A204.1 (cell line): ENCODE data around the gene TENM3.
"Not testable (repeated sequence)": the region's sequence is repeated elsewhere in the genome, so short reads cannot be mapped to it uniquely, and the experiment has no call there.

Experiments used
- FAIRE-seq: peaks from 2 replicates; lab custom pipeline; 2012; peaks lifted over from hg19 to GRCh38; lab: Jason Lieb, UNC

The TENM3 gene

DNA sequence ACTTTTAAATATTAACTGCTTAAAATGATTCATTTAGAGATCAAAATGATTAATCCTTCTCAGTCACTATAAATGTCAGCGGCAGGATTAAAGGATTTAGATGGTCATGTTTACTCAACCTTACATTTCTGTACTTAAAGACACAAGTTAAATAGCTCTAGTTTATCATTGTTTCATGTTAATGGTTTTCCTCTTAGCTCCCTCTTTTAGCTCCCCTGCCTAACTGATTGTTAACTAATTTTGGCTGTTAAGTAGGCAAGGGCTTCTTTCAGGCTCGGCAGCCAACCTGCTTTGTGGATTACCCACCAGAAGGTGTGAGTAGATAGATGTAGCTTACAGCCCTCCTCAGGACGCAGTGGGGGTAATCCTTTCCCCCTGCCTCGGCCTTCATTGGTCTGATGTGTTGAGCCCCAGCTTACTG is 96.0 kb downstream of the TENM3 start:
- no peak for FAIRE-seq

- no peak for FAIRE-seq
These were observed 100.3 kb downstream of the TENM3 start for GRCh38 chr4:182343453-182343852.

- FAIRE-seq, result no peak
These were observed 101.8 kb downstream of the TENM3 start for GRCh38 chr4:182344968-182345367.

- no peak for FAIRE-seq
These were observed 103.0 kb downstream of the TENM3 start for GRCh38 chr4:182346250-182346649.

GRCh38 chr4:182346675-182347375 is 103.6 kb downstream of the TENM3 start:
- FAIRE-seq, result no peak

DNA sequence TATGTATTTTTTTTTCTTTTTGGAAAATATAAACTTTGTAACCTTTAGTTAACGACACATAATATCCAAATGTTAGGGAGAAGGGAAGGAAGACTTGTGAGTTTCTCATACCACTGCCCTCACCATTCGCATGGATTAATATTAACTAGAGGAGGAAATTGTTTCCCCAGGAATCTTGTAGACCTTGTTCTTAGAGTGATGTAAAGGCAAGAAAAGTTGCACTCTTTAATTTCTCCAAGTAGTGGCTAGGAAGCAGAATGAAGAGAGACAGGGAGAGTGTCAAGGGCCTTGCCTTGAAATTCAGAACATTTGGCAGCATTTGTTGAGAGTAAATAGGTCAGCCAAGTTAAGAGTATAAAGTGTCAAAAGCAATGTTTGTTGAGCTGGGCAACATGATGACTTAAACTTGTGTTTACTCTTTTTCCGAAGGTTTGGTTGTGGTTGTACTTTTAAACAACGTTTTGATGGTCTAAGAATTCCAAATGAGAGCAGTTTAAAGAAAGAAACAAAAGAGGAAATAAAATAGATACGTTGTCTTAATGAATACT is 105.7 kb downstream of the TENM3 start:
- FAIRE-seq, result no peak

- FAIRE-seq, result no peak
These were observed 106.8 kb downstream of the TENM3 start for GRCh38 chr4:182350041-182350440.

DNA sequence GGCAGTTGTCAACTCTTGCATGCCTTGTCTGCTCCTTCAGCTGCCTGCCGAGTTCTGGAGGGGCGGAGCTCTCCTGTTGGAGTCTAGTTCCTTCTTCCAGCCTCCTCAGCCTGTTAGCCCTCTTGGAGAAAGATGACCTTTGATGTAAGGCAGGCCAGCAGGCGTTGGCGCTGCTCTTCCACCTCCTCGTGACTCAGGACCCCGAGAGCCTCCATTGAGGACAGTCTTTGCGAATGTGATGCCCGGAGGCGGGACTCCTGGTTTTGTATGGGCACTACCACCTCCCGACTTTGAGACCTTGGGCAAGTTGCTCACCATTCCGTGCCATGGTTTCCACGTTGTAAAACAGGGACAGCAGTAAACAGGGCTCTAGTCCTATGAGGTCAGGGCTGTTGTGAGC is 108.3 kb downstream of the TENM3 start:
- FAIRE-seq, result no peak

DNA sequence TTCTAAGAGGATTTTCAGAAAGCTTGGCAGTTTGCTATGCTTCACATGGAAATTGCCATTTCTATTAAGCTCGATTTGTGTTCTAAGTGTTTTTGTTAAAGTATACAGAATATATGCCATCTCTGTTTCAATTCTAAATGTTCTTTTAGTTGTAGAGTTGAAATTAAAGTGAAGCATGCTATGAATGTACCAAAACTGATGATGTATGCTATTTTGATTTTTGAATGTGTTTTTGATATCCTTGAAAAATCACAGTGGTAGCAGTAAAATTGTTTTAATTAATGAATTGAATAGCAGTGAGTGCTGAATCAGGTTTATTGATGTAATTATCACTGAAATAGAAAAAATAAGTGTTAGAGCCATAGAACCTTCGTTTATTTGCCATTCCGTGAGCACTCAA is 110.9 kb downstream of the TENM3 start:
- no peak for FAIRE-seq

DNA sequence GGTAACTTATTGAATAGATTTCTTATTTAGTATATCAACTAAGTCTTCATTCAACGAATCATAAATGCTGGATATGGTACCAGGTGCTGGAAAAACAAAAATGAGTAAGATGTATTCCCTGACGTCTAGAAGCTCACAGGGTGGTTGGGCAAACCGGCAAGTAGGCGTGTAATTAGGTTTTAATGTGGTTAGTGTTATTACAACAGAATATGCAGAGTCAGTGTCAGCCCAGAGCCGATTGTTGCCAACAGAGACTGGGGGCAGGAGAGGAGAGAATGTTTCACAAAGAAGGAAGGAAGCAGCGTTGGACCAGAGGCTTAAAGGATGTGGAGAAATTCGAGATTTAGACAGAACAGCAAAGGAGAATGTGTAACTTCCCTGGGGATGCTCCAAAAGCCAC is 111.7 kb downstream of the TENM3 start:
- FAIRE-seq, result no peak

GRCh38 chr4:182367153-182367552 is 124.0 kb downstream of the TENM3 start:
- no peak for FAIRE-seq

DNA sequence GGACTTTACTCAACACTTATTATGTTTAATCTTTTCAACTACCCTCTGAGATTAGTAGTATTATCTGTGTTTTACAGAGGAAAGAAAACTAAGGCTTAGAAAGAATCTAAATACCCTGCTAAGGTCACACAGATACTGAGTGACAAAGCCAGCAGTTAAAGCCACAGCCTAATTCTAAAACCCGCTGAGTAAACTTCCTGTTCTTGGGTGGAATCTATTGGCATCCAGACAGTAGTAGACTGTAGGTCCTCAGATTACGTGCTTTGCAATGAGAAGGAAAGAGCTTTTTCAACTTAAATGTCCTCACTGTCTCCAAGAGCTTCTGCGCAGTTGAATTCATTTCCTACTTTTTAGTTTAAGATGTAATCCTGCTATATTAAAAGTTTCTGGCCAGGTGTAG is 126.0 kb downstream of the TENM3 start:
- FAIRE-seq, result no peak

DNA sequence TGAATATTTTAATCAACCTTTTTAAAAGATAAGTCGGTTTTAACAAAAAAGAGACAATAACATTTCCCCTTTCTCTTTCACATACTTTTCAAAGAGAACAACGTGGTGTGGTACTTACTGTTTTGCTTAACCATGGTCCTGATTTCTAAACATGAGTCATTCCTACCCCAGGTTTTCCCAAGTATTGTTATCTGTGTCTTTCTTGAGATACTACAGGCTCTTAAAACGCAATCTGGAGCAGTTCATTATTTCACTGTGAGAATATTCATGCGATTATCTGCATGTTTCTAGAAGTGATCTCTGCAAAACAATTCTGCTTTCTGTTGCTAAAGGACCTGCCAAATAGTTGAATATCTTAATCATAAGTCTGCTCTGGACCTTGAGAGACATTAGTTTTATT is 127.3 kb downstream of the TENM3 start:
- FAIRE-seq, result no peak

DNA sequence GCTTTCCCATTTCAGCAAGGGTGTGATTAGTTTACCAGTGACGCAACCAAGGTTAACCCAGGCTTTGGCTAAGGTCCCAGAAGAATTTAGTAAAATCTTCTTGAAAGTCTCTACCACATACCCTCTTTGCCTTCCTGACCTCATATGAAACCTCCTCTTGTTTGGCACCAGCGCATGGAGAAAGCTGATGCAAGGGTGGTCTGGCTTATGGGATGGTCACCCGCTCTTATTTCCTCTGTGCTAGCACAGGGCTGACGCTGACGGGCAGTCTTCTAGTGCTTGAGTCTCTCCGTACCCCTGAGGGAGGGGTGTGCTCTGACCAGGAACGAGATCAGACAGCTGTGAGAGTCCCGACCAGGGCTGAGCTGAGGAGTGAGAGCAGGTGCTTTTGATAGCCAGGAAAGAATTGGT is 137.6 kb downstream of the TENM3 start:
- no peak for FAIRE-seq

- no peak for FAIRE-seq
These were observed 139.7 kb downstream of the TENM3 start for GRCh38 chr4:182382941-182383340.

DNA sequence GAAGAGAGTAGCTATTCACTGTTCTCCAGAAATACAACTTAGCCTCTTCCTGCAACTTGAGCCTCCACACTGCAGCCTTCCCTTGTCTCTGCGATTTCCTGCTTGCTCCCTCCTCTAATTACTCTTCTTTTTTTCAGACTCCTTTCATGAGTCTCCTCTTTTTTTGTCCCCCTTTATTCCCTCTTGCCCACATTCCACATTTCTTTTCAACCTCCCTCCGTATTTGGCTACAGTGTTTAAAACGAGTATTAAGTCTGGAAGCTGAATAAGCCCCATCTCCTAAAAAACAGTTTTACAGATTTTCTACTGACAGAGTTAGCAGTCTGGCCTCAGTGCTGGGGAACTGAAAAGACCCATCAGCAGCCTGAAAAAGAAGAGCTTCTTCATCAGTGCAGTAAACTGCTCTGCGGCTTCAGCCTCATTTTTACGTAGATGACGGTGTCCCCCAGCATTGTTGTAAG is 141.5 kb downstream of the TENM3 start:
- FAIRE-seq, result no peak

DNA sequence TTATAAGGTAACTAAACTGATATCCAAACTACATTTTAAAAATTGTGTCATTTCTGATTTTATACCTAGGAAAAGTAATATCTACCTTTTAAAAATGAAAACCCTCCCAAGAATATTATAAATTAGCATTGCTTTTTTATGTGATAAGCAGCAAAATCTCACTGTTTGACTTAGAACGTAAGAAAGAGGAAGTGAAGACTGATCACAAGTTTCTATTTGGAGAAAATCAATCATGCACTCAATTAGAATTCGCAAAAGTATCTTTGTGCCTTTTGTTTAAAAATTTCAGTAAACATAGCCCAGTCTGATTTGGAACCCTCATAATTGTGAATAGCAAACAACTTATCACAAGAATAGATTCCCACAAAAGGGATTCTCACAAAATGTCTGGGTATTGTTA is 142.7 kb downstream of the TENM3 start:
- no peak for FAIRE-seq

DNA sequence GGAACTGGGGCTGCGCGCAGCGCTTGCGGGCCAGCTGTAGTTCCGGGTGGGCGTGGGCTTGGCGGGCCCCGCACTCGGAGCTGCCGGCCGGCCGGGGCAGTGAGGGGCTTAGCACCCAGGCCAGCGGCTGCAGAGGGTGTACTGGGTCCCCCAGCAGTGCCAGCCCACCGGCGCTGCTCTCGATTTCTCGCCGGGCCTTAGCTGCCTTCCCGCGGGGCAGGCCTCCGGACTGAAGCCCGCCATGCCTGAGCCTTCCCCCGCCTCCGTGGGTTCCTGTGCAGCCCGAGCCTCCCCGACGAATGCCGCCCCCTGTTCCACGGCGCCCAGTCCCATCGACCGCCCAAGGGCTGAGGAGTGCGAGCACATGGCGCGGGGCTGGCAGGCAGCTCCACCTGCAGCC is 143.4 kb downstream of the TENM3 start:
- FAIRE-seq, result not testable (repeated sequence)

DNA sequence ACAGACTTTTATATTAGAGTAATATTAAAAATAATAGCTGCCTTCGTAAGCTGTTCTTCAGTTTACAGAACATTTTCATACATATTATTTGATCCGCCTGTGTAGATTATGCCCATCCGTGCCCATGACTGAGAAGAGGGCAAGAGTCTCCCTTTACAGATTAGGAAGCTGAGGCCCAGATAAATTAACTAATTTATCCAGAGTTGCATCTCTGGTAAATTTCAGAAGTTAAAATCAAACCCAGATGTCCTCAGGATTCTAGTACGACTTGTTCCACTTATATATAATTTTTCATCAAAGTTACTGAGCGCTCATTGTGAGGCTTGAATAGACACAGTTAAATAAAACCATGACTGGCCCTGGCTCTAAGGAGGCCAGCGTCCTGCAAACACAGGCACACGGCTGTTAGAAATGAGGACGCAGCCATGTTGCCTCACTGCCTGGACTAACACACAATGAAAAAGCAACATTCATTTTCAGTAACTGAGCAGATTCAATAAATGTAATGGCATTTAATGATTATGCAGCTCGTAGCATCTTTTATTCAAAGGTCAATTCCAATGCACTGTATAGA is 148.0 kb downstream of the TENM3 start:
- no peak for FAIRE-seq

- no peak for FAIRE-seq
These were observed 151.0 kb downstream of the TENM3 start for GRCh38 chr4:182394181-182394580.

DNA sequence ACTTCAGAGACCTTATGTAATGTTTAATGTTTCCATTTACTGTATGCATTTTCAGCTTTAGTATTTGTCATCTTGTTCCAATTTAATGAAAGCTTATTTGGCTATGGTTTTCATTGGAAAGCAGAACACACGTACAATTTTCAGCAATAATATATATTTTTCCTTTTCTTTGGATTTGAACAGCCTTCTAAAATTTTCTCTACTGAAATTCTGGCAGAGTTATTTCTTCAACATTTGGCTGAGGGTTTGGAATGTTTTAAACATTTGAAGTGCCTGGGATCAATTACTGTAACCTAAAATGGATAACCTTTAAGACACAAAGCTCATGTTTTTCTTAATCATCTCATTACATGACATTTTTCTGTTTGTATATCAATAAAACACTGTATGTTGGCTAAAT is 156.9 kb downstream of the TENM3 start:
- no peak for FAIRE-seq

DNA sequence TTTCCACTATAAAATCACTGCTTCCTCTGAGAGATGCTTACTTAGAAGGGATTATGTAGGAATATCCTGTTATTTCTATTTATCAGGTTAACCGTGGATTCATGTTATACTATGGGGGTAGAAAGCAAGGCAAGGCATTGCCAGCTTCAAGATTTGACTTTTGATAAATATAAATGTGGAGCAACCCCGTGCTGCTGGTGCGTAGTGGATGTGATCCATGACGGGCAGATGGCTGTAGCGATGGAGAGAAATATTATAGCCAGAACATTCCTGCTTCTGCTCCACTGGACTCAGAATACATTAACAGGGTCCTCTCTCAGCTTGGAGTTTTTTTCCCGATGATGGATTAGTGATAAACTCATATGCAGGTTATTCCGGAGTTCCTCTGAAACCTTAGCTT is 157.6 kb downstream of the TENM3 start:
- no peak for FAIRE-seq

GRCh38 chr4:182404376-182404775 is 161.2 kb downstream of the TENM3 start:
- FAIRE-seq, result no peak

GRCh38 chr4:182405087-182405486 is 161.9 kb downstream of the TENM3 start:
- no peak for FAIRE-seq
